CD4-positive, alpha-beta T cell treated with Interleukin-4 for 4 hours (primary cell): ENCODE measurements around the gene SLC29A1.
A peak's percentile ranks its signal among the peaks of the same experiment; 100 is the strongest.
"Not testable (repeated sequence)": the region's sequence is repeated elsewhere in the genome, so short reads cannot be mapped to it uniquely, and the experiment has no call there.

Experiments
- DNase-seq: peaks from one replicate; pipeline ENCODE4 v3.0.0-alpha.2; 2020

The SLC29A1 gene

DNA sequence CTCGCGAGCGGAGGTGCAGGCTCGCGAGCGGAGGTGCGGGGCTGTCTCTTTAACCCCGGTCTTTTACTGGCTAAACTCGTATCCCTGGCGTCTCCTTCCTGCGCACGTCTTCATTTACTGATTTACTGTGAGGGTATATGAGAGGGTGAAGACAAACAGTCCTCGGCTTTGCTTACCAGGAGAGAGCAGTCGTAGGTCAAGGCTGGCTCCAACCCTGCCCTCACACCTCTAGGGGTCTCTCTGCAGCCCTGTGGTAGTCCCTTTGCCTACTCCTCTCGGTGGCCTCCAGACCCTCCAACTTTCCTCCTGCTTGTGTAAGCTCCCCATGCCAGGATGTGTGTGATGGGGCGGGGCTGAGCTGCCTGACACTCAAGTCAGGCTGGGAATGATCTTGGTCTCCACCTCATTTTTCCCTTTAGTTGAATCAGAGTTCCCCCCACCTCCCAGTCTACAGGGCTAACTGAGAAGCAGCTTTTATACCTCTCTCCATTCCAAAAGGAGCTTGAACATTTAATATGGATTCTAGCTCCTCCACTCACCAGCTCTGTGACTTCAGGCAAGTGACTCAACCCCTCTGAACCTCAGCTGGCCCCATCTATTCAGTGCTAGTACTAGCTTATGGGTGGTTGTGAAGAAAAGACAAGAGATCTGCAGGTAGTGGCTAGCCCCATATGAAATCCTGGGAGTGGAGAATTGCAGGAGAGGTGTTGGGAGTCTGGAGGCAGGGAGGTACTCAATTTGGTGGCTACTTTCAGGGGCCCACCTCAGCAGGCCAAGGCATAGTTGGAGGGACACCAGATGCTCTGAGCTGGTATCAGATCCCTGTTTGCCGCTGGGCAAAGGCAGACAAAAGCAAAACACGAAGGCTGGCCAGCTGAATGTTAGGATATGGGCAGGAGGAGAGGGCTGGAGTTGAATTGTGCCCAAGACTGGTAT lies 902 bp downstream of the SLC29A1 start:
- DNase-seq = no peak

GRCh38 chr6:44224965-44225305 lies 1.5 kb downstream of the SLC29A1 start:
- no peak for DNase-seq

DNA sequence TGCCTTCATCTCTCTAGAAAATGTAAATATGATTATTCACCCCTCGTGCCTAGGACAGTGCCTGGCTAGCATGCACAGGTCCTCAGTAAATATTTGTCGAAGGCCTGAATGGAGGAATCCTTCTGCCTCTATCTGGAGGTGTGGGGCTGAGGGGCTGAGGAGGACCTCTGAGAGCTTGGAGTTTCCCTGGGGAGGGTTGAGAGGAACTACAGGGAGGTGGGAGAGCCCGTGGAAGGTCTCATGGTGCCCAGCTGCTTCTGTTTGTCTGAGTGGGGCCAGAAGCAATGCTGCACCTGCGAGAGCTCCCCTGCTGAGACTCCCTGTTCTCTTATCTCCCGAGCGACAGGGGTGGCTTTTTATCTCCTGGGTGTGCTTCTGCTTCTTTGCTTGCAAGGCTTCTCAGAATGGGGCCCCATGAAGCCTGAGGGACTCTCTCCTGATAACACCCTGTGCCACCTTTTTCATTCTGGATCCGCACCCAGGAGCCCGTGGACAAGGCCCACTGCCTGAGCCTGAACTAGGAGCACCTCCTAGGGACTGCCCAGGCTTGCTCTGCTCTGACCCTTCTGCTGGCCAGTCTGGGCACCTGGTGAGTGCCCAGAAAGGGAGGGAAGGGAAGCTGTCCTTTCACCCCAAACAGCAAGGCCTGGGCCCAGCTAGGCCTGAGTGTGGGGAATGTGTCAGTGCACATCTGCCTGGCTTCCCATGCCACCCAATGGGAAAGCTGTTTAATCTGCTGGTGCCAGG lies 2.4 kb downstream of the SLC29A1 start:
- no peak for DNase-seq

GRCh38 chr6:44226368-44227147 lies 3.2 kb downstream of the SLC29A1 start:
- no peak for DNase-seq

DNA sequence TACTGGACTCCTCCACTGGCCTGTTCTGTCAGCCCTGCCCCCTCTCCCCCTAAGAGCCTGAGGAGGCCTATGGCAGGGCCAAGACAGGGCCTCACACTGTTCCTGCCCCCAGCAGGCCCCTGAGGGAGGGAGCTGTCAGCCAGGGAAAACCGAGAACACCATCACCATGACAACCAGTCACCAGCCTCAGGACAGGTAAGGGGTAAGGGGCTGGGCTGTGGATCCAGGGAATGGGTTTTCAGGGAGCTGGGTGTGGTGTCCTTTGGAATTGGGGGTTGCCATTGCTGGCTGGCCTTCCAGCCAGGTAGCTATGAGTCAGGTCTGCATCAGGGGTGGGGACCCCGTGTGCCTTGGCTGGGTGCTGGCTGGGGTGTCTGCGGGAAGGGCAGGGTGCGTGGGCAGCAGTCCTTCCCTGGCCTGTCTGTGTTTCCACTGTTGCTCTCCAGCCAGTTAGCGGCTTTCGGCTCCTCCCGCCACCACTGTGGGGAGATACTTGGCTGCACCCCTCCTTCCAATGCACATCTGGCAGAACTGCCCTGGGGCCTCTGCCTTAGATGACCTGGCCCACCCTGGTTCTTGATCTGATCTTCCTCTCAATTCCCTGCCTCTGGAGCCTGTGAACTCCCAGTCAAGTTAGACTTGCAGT lies 3.9 kb downstream of the SLC29A1 start:
- no peak for DNase-seq

- no peak for DNase-seq
Measured at GRCh38 chr6:44228031-44228430, 4.6 kb downstream of the SLC29A1 start.

- DNase-seq = no peak
Measured at GRCh38 chr6:44228433-44228832, 5.0 kb downstream of the SLC29A1 start.

- no peak for DNase-seq
Measured at GRCh38 chr6:44228836-44229235, 5.4 kb downstream of the SLC29A1 start.

DNA sequence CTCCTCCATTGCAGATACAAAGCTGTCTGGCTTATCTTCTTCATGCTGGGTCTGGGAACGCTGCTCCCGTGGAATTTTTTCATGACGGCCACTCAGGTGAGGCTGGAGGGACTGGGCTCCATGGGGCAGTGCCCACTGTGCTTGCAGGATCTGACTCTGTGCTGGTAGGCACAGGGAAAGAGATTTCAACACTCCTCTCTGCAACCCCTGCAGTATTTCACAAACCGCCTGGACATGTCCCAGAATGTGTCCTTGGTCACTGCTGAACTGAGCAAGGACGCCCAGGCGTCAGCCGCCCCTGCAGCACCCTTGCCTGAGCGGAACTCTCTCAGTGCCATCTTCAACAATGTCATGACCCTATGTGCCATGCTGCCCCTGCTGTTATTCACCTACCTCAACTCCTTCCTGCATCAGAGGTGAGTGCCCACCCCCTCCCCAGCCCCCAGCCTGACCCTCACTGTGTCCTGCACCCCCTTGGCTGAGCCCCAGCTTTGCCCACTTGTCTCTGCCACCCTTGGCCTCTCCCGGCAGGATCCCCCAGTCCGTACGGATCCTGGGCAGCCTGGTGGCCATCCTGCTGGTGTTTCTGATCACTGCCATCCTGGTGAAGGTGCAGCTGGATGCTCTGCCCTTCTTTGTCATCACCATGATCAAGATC lies 6.1 kb downstream of the SLC29A1 start:
- no peak for DNase-seq

GRCh38 chr6:44230034-44230675 lies 6.8 kb downstream of the SLC29A1 start:
- DNase-seq = no peak

DNA sequence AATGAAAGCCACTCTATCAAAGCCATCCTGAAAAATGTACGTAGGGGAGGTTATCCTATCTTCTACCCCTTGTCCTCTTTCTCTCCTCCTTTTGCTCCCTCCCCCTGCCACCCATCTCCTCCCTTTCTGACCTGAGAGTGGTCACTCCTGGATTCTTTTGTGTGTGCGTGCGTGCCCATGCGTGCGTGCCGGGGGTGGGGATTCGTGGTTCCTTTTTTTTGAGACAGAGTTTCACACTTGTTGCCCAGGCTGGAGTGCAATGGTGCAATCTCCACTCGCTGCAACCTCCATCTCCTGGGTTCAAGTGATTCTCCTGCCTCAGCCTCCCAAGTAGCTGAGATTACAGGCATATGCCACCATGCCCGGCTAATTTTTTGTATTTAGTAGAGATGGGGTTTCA lies 8.0 kb downstream of the SLC29A1 start:
- not testable (repeated sequence) for DNase-seq

- DNase-seq = no peak
Measured at GRCh38 chr6:44232676-44233566, 9.5 kb downstream of the SLC29A1 start.

GRCh38 chr6:44233567-44234100 lies 10.2 kb downstream of the SLC29A1 start:
- DNase-seq = no peak

- no peak for DNase-seq
Measured at GRCh38 chr6:44234101-44235025, 11.0 kb downstream of the SLC29A1 start.

GRCh38 chr6:44235269-44235668 lies 11.9 kb downstream of the SLC29A1 start:
- DNase-seq = no peak

DNA sequence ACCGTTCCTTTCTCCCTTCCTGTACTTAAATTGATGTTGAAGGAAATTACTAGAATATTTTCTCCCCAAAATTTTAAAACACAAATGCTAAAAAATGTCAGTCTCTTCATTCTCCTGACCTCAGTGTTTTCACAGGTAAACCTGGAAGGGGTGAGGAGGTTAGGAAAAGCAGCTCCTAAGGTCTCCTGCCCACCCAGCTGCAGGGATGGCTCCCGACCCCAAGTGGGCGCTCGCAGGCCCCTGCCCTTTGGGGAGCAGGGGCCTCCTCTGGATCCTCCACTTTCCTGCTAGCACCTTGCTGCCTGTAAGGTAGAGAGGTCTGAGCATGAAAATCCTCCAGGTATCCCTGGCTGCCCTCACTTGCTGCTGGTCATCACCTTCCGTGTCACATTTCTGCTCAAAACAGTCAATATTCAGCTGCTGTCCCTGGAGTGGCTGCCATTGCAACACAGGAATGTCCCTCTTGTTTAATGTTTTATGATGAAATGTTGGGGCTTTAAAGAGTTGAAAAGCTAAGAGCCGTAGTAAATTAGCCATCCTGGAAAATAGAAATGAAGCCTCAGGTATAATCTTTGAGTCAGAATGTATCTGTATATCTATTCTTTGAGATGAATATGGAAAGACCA lies 12.6 kb downstream of the SLC29A1 start:
- DNase-seq = no peak

DNA sequence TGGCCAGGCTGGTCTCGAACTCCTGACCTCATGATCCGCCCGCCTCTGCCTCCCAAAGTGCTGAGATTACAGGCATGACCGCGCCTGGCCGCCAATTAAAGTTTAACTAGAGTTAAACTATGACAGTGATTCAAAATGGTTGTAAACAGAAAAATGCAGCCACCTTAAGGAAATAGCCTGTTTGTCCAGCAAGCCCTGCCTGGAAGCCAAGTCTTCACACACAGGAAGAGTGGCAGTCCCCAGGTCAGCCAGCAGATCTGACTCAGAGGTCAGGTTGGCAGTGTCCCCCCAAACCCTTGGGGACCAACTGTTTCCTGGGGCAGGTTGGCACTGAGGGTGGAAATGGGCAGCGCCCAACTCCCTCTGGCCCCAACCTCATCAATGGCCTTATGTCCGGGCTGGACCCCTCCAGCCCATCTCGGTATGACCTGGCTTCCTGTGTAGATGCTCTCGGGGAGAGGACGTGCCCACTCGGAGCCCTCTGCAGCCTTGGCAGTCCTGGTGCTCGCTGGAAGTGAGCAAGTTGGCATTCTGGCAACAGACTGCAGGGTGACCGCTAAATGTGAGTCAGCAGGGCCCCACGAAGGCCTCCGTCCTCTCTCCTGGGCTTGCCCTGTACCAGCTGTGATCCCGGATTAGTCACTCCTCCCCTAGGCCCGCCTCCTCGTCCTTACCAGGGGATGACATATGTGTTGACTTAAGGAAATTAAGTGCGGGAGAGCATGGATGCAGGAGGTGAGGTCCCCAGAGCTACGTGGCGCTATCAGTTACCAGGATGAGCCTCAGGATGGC lies 13.8 kb downstream of the SLC29A1 start:
- DNase-seq = peak; percentile 86
